SU-DHL-6 (cell line): ENCODE measurements around the gene OSM.

Experiments used
- H2AFZ ChIP-seq: fragments of 200-600 bp; sonication (generic); 2 replicates; pipeline ENCODE4 v1.6.1; 2014; ENCODE audit warnings: low read depth, mild to moderate bottlenecking, moderate library complexity, mixed read lengths, antibody characterized with exemption, low read length; ENCODE audit not compliant: severe bottlenecking
- H3F3A ChIP-seq: fragments of 200-600 bp; shearing (Covaris generic); 2 replicates; pipeline ENCODE4 v1.6.0; 2016; ENCODE audit warnings: antibody characterized with exemption, mild to moderate bottlenecking; ENCODE audit not compliant: insufficient read depth
- H3K27ac ChIP-seq: fragments of 200-600 bp; sonication (generic); 2 replicates; pipeline ENCODE4 v1.5.1; 2016; ENCODE audit warnings: low read depth, mild to moderate bottlenecking, low read length, moderate library complexity, mixed read lengths
- H3K27me3 ChIP-seq: fragments of 200-600 bp; sonication (generic), shearing (Covaris generic); 2 replicates; pipeline ENCODE4 v1.6.0; 2014; ENCODE audit warnings: mild to moderate bottlenecking, low read length
- H3K36me3 ChIP-seq: fragments of 200-600 bp; sonication (generic); 2 replicates; pipeline ENCODE4 v1.6.1; 2014; ENCODE audit warnings: mild to moderate bottlenecking, low read length, mixed read lengths
- H3K4me2 ChIP-seq: fragments of 300-600, 200-600 bp; shearing (Covaris generic), sonication (generic); 2 replicates; pipeline ENCODE4 v1.6.0; 2014; ENCODE audit warnings: low read length, low read depth, mild to moderate bottlenecking; ENCODE audit not compliant: poor library complexity, severe bottlenecking
- H3K4me3 ChIP-seq: fragments of 200-600 bp; sonication (generic); 2 replicates; pipeline ENCODE4 v1.5.1; 2014; ENCODE audit warnings: antibody characterized with exemption, low read length, mild to moderate bottlenecking, mixed read lengths; ENCODE audit not compliant: insufficient read depth, poor library complexity, severe bottlenecking
- H3K79me2 ChIP-seq: fragments of 200-600 bp; sonication (generic); 2 replicates; pipeline ENCODE4 v1.6.1; 2014; ENCODE audit warnings: mild to moderate bottlenecking, low read length, moderate library complexity; ENCODE audit not compliant: insufficient read depth
- H3K9ac ChIP-seq: fragments of 200-600 bp; sonication (generic); 2 replicates; pipeline ENCODE4 v1.7.0; 2014; ENCODE audit warnings: mild to moderate bottlenecking, low read length
- H3K9me2 ChIP-seq: fragments of 200-600 bp; sonication (generic); replicated peaks from 2 replicates; pipeline ENCODE4 v1.6.1; 2014; ENCODE audit warnings: low read length; ENCODE audit not compliant: insufficient read depth
- H3K9me3 ChIP-seq: fragments of 200-600 bp; sonication (generic); 2 replicates; pipeline ENCODE4 v1.6.1; 2014; ENCODE audit warnings: low read length, mixed read lengths; ENCODE audit not compliant: insufficient read depth
- H4K20me1 ChIP-seq: fragments of 200-600 bp; sonication (generic); 2 replicates; pipeline ENCODE4 v1.6.1; 2014; ENCODE audit warnings: low read depth, mild to moderate bottlenecking, antibody characterized with exemption, low read length, moderate library complexity, mixed read lengths
- CTCF ChIP-seq: fragments of 200-600 bp; sonication (generic); IDR thresholded peaks from one replicate; pipeline ENCODE4 v1.5.1; 2017; ENCODE audit warnings: antibody characterized with exemption, mild to moderate bottlenecking, low read length, moderate library complexity; ENCODE audit not compliant: insufficient read depth, poor library complexity, severe bottlenecking
- EZH2phosphoT487 ChIP-seq: fragments of 200-600 bp; sonication (generic), shearing (Covaris generic); conservative IDR thresholded peaks from 2 replicates; pipeline ENCODE4 v1.6.1; 2018; ENCODE audit warnings: mild to moderate bottlenecking, antibody characterized with exemption, low read length, moderate library complexity, mixed read lengths

The OSM gene

GRCh38 chr22:30221121-30221992 is 45.3 kb downstream of the OSM start:
- no peaks in the 10 kb centered on the region for H4K20me1 ChIP-seq
- H3K9me2 ChIP-seq: no peaks in the 10 kb centered on the region
- H3K79me2 ChIP-seq: no peaks in the 10 kb centered on the region
- no peak overlapping the region for H3K9ac ChIP-seq
- H3K9me3 ChIP-seq: no peaks in the 10 kb centered on the region
- H3K27ac ChIP-seq: no peak overlapping the region
- no peak overlapping the region for H3K4me2 ChIP-seq
- TF ChIP-seq CTCF (no peak), EZH2phosphoT487 (no peak)
- no peak overlapping the region for H2AFZ ChIP-seq
- no peaks in the 10 kb centered on the region for H3K27me3 ChIP-seq
- no peaks in the 10 kb centered on the region for H3F3A ChIP-seq
- H3K36me3 ChIP-seq: no peaks in the 10 kb centered on the region
- H3K4me3 ChIP-seq: no peak overlapping the region

GRCh38 chr22:30220338-30221012 is 46.2 kb downstream of the OSM start:
- no peak for TF ChIP-seq CTCF
- TF ChIP-seq EZH2phosphoT487: no peak

DNA sequence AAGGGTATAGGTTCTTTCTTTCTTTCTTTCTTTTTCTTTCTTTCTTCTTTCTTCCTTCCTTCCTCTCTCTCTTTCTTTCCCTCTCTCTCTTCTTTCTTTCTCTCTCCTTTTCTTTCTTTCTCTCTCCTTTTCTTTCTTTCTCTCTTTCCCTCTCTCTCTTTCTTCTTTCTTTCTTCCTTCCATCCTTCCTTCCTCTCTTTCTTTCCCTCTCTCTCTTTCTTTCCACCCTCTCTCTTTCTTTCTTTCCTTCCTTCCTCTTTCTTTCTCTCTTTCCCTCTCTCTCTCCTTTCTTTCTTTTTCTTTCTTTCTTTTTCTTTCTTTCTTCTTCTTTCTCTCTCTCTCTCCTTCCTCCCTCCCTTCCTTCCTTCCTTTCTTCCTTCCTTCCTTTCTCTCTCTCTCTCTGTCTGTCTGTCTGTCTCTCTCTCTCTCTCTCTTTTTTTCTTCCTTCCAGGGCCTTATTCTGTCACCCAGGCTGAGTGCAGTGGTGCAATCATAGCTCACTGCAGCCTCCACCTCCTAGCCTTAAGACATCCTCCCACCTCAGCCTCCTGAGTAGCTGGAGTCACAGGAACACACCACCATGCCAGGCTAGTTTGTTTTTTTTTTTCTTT is 46.9 kb downstream of the OSM start:
- TF ChIP-seq EZH2phosphoT487 (no peak), CTCF (no peak)
- no peaks in the 10 kb centered on the region for H3K36me3 ChIP-seq
- H3F3A ChIP-seq: no peaks in the 10 kb centered on the region
- H3K27ac ChIP-seq: no peak overlapping the region
- H3K27me3 ChIP-seq: no peaks in the 10 kb centered on the region
- no peak overlapping the region for H2AFZ ChIP-seq
- no peaks in the 10 kb centered on the region for H3K9me2 ChIP-seq
- no peaks in the 10 kb centered on the region for H3K79me2 ChIP-seq
- no peak overlapping the region for H3K9ac ChIP-seq
- H4K20me1 ChIP-seq: no peaks in the 10 kb centered on the region
- H3K4me3 ChIP-seq: no peak overlapping the region
- H3K4me2 ChIP-seq: no peak overlapping the region
- H3K9me3 ChIP-seq: no peaks in the 10 kb centered on the region

More at GRCh38 chr22:30220338-30221012, 46.2 kb downstream of the OSM start:
- no peak overlapping the region for H3K4me3 ChIP-seq
- H4K20me1 ChIP-seq: no peaks in the 10 kb centered on the region
- H3K9ac ChIP-seq: no peak overlapping the region
- H3K79me2 ChIP-seq: no peaks in the 10 kb centered on the region
- no peaks in the 10 kb centered on the region for H3K9me3 ChIP-seq
- H3K27me3 ChIP-seq: no peaks in the 10 kb centered on the region
- H3F3A ChIP-seq: no peaks in the 10 kb centered on the region
- H2AFZ ChIP-seq: no peak overlapping the region
- H3K9me2 ChIP-seq: no peaks in the 10 kb centered on the region
- no peaks in the 10 kb centered on the region for H3K36me3 ChIP-seq
- H3K4me2 ChIP-seq: no peak overlapping the region
- no peak overlapping the region for H3K27ac ChIP-seq
